Measurements from ENCODE around the gene UBE2Z.
"Not testable (repeated sequence)": the region's sequence is repeated elsewhere in the genome, so short reads cannot be mapped to it uniquely, and the experiment has no call there.

Gene UBE2Z

DNA sequence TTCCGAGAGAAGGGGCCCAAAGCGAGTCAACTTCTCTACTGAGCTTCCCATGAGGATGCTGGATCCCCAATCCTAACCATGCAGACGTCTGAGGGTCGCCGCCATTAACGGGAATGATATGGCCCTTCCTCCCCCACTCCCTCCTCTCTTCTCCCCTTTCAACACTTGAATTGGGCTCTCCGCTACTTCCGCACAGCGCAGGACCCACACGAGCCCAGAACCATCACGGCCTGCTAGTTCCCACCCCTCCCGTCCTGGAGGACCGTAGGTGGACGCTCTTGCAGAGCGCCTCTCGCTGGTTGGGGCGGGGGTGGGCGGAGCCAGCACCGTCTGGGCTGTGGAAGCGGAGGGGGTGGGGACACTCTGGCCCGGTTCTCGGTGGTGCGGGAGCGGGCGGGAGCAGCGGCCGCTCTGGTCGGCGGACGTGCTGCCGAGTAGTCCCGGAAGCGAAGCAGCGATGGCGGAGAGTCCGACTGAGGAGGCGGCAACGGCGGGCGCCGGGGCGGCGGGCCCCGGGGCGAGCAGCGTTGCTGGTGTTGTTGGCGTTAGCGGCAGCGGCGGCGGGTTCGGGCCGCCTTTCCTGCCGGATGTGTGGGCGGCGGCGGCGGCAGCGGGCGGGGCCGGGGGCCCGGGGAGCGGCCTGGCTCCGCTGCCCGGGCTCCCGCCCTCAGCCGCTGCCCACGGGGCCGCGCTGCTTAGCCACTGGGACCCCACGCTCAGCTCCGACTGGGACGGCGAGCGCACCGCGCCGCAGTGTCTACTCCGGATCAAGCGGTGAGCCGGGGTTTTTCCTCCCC is at the start of gene UBE2Z:
TSS of gene UBE2Z (plus strand) at position 361 of the 797 bp plus-strand sequence. CDS start at position 458, 97 bp downstream.
- DNase-seq = peak; percentile 87 to 90

DNA sequence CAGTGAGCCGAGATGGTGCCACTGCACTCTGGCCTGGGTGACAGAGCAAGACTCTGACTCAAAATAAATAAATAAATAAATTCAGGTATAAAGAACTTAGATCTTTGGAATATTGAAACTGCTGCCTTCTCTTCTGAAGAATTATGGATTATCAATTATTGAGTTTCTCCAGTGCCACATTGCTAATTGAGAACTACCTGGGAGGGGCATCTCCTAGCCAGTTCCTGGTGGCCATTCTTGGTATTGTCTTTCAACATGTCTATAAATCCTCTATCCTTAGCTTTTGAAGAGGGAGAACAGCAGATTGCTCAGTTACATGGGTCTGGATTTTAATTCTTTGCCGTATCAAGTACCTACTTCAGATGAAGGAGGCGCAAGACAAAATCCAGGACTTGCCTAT is 48.2 kb upstream of the UBE2Z start:
- DNase-seq = no peak

DNA sequence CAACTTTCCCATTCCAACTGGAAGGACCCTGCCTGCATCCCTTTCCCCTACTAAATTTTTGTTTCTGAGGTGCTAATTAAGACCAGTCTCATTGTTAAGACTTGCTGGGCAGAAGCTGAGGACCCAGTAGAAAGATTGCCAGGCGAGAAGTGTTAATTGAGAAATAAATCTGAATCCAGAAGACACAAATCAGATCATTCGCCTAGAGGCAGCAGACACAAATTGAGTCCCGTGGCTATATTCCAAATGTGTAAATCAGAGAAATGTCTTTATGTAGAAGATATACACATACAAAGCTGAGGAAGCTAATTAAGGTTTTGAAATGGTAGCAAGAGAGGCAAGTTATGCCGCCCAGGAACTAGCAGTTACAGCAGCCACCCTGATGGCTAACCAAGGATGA is 47.8 kb upstream of the UBE2Z start:
- no peak for DNase-seq

DNA sequence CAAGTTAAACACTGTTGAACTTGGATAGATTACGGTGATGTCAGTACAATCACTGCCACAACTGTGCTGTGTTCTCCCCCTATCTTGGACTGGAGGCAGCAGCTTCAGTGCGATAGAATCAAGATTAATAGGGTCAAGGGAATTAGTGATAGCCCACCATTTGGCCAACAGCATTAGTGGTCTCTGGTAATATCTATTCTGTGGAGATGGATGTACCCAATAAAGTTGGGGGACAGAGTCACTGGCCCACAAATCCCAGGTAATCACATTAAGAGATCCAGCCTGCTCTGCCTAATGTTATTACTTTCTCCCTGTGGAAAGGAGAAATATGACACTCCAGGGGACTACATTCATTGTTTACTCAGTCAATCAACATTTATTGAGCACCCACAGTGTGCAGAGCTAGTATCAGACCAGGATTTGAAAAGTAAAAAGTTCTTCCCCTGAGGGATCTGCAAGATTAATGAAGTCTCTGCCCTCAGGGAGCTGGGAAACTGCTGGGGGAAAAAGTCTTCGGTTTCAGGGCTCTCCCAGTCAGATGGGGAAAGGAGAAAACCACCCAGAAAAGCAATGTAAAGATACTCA is 39.2 kb upstream of the UBE2Z start:
- no peak for DNase-seq

DNA sequence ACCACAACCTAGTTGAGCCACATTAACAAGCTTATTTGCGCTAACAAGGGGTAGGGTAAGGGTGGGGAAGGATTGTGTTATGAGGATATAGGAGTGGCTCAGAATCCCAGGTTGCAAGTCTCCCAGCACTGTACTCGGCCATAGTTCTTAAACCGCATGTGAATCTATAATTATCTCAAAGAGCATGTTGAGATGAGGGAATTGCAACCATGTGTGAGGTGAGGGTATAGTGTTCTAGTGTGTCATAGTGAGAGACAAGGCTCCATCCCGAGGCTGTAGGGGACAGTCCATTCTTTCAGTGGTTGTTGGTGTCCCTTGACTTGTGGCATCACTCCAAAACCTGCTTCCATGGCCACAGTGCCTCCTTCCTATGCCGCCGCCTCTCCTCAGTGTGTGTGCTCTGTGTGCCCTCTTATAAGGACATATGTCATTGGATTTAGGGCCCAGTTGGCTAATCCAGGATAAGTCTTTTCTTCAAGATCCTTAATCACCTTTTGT is 38.3 kb upstream of the UBE2Z start:
- no peak for DNase-seq

DNA sequence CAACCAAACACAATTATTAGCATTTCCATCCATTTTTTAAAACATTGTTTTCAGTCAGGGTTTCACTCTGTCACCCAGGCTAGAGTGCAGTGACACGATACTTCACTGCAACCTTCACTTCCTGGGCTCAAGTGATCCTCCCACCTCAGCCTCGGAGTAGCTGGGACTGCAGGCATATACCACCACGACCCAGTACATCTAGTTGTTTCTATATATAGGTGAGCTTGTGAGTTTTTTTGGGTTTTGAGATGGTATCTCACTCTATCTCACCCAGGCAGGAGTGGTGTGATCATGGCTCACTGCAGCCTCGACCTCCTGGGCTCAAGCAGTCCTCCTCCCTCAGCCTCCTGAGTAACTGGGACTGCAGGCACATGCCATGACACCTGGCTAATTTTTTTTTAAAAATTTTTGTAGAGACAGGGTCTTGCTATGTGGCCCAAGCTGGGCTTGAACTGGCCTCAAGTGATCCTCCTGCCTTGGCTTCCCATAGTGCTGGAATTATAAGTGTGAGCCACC is 37.1 kb upstream of the UBE2Z start:
- no peak for DNase-seq

DNA sequence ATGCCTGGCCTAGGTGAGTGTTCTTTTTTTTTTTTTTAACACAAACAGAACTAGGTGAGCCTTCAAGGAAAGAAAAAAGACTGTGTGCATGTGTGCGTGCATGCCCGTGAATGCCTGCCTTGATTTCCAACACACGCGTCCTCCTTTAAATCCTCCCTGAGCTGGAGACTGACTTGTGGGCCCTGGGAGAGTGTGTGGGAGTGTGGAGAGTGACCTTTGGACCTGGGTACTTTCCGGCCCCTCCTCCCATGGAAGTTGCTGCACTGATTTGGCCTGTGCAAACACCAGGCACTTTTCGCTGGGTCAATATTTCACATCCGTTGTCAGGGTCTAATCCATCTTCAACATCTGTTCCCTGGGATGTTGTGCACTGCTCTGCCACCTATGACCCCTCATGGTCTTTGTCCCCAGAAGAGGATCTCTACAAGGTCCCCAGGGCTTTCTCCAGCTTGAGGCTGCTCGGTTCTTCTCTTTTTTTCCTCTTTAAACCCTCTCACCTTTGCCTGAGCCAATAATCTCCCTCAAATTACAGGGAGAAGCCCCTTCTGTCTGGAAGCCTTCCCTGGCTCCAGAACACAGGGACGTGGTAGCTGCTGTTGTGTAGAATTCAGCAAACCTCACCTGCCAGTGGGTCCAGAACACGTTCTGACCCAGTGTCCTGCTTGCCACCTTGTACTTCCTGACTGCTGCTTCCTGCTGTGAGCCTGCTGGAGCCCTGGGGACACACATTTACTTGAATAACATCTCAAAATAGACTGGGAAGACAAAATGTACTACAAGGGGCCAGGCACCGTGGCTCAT is 36.5 kb upstream of the UBE2Z start:
- DNase-seq = no peak

DNA sequence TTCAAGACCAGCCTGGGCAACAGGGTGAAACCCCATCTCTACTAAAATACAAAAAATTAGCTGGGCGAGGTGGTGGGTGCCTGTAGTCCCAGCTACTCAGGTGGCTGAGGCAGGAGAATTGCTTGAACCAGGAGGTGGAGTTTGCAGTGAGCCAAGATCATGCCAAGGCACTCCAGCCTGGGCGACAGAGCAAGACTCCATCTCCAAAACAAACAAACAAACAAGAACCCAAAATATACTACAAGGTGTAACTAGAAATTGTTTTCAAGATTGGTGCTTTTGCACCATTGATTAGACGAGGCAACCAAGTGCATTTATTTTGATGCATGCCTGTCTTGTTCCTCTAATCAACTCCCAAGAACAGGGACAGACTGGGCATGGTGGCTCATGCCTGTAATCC is 35.8 kb upstream of the UBE2Z start:
- DNase-seq = not testable (repeated sequence)

DNA sequence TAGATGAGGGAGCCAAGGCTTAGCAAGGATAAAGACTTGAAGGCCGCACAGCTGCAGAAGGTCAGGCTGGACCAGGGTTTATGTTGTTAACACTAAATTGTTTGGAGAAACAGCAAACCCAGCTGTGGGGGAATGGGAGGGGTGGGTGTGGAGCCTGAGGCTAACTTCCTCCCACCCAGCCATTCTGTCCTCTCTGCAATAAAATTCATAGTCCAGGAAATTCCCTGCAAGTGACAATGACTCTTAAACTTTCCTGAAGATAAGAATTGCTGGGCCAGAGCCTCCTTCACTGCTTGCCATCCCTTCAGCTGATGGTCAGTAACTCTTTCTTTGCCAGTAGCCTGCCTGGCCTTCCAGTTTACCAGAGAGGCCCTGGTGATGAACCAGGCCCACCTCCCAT is 35.0 kb upstream of the UBE2Z start:
- no peak for DNase-seq

DNA sequence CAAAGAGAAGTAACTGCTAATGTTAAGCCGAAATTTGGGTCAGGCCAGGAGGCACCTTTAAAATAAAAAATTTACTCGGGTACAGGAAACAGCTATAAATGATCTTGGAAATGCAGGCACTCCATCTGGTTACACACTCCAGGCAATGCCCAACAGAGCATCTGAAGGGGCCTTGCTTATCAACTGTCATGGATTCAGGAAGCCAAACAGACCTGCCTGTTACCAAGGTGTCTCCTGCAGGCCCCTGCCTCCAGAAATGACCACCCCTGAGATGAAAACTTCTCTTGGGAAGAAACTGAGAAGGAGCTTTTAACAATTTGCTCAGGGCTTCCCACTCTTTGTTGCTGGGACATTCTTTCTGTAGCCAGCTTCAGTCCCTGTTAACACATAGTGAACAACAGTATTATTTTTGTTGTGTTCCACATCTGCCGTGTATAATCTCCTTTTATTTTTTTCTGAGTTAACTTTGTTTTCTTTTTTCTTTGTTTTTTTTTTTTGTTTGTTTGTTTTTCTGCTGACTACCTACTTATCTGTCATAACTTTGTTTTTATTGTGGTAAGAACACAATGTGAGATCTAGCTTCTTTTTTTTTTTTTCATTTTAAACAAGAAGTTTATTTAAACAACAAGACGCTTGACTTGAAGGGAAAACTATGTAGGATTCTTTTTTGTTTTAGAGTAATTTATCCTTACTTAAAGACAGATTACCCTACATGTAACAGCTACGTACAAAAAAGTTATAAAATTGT is 34.3 kb upstream of the UBE2Z start:
- DNase-seq = no peak

DNA sequence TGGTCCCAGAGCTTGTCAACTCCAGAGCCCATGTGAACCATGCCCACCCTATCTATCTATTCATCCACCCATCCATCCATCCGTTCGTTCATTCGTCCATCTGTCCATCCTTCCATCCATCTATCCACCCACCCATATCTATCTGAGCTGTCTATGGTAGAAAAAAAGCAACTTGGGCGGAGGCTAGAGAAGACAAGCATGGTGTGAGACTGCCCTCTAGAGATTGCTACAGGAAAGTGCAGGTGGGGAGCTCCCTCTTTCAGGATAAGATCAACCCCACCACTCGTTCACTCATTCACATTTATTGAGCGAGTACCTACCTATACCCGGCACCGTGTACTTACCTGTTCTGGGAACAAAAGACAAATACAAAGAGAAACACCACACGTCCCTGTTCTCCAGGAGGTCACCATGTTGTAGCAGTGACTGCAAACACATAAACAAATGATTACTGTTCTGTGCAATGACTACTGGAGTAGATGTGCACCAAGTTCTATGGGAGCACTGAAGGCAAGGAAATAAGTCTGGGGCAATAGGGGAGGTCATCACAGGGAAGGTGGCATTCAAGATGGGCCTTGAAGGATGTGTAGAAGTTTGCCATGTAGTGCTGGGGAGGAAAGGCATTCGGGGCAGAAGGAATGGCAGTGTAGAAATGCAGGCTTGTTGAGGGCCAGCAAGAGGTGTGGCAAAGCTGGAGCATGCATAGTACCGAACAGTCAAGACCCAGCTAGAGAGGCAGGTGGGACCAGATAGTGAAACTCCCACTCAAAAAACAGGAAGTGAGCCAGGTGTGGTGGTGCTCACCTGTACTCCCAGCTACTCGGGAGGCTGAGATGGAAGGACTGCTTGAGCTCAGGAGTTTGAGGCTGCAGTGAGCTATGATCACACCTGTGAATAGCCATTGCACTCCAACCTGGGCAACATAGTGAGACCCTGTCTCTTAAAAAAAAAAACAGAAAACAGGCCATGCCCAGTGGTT is 29.0 kb upstream of the UBE2Z start:
- peak in 1 of 2 experiments; percentile 68 for DNase-seq

DNA sequence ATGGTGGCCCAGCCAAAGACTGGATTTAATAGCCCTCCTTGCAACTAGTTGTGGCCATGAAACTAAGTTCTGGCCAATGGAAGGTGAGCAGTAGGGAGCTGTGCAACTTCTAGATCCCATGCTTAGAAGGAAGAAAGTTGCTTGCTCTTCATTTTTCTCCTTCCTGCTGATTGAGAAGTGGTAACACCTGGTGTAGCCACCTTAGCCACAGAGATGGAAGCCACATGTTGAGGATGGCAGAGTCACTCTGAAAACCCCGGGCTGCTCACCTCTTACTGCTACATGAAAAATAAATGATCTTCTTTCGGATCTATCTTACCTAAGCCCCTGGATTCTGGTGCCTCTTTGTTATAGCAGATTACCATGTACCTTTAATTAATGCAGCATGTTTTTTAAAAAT is 25.9 kb upstream of the UBE2Z start:
- no peak for DNase-seq

DNA sequence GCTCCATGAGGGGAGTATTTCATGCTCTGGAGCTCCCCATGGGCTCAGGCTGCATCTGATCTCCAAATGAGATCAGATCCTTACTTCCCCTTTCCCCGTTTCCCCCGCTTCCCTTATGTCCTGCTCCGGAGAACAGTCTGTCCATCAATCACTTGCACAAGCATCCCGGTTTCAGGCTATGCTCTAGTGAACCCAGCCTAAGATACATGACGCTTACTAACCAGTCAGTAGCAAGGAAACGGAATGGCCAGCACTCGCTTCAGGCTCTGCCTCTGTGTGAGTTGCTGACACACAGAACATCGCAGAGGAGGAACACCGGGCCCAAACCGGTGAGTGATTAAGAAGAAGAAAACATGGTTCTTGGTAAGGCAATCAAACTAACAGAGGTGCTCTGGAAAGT is 25.0 kb upstream of the UBE2Z start:
- no peak for DNase-seq

DNA sequence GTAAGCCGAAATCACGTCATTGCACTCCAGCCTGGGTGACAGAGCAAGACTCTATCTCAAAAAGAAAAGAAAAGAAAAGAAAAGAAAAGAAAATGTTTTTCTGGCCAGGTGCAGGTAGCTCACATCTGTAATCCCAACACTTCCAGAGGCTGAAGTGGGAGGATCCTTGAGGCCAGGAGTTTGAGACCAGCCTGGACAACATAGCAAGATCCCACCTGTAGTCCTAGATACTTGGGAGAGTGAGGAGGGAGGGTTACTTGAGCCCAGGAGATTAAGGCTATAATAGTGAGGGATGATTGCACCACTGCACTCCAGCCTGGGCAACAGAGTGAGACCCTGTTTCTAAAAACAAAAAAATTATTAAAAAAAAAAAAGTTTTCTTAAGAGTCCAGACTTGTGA is 18.1 kb upstream of the UBE2Z start:
- no peak for DNase-seq

DNA sequence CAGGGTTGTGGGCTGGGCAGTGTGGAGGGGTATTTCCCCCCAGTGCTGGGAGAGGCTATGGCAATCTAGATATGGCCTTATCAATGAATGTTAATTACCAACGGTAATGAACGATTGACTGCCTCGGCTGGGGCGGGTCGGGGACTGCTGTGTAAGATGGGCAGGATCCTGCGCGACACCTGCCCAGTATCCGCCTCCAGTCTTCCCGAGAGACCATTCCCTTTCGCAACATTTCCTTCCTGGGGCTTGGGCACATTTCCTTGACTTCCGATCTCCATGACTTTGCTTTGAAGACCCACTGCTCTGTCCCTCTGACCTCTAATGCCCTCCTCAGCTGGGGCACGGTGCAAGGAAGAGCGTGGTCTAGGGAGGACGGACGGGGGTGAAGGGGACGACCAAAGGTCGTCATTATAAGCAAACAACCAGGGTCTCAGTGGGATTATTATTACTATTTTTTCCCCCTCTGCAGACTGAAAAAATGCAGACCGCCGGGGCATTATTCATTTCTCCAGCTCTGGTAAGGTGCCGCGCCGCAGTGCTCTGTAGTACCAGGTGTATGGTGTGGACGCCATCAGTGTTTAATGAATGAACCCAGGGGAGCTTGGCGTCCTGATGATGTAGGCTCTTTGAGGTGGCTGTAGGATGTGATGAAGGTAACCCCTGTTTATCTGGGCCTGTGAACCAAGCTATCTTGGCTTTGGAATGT is 15.1 kb upstream of the UBE2Z start:
- no peak for DNase-seq

DNA sequence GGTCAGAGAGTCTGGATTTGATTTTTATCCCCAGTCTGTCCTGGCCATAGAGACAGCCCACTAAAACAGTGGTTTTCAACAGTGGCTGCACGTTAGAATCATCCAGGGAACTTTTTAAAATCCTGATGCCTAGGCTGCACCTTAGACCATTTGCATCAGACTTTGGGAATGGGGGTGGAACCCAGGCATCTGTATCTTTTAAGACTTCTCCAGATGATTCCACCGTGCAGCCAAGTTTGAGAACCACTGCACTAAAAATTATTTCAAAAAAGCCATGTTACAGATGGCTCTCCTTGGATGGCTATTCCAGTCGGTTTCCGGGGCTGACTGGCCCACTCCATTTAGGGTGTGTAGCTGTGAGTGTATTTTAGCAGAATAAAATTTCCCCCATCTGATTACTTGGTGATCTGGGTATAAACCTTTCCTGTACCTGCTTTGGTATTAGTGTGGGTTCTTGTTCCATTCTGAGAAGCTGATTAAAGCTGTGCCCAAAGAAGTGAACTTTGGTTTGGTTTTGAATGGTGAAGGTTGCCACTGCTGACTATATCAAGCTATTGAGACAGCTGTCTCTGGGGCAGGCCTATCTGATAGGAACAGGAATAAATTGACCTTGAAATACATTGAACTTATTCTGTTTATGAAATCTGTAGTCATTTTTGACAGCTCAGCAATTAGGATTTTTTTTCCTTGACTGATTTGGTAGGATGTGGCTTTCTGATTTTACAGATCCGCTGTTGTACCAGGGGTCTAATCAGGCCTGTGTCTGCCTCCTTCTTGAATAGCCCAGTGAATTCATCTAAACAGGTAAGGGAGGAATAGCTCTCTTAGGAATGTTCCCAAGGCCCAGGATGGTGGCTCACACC is 14.3 kb upstream of the UBE2Z start:
- no peak for DNase-seq

DNA sequence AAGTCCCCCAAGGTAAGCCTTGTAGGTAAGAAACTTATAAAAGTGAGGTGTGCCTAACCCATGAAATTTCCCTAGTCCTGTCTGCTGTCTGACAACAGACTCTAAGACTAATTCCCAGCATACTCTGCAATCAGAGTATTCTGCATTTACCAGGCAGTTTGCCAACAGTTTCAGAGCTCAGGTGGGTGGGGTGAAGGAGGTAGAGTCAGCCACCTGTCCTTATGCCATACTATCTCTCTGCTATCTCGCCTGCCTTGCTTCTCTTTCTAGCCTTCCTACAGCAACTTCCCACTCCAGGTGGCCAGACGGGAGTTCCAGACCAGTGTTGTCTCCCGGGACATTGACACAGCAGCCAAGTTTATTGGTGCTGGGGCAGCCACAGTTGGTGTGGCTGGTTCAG is 13.3 kb upstream of the UBE2Z start:
- DNase-seq = no peak

DNA sequence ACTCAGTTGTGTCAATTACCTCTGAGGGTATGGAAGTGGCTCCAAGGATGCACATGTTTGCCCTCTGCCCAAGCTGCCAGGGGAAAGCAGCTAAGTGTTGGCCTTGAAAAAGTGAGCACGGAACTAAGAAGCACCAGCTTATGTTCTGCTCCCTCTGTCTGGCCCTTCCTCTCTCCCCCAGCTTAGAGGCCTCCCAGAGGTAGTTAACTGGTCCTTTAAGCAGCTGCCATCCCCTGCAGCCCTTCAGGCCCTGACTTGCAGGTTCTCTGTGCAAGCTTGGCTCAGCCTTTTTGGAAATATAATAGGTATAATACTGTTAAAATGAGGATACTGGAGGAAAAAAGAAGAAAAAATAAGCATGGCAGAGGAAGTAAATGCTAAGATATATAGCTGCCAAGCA is 7.0 kb upstream of the UBE2Z start:
- no peak for DNase-seq

DNA sequence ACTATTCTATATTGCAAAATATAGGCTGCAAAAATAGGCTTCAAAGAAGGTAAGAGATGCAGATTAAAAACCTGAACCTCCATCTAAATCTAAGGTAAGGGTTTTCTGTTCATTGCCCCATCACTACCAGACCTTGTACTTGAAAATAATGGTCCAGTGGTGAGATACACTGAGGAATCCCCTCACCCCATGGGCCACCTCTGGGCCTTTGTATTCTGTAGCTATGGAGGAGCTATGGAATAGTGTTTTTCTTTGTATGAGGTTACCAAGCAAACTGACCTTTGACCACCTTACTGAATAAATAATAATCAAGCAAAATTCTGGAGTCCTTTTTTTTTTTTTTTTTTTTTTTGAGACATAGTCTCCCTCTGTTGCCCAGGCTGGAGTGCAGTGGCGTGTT is 4.8 kb upstream of the UBE2Z start:
- no peak for DNase-seq

DNA sequence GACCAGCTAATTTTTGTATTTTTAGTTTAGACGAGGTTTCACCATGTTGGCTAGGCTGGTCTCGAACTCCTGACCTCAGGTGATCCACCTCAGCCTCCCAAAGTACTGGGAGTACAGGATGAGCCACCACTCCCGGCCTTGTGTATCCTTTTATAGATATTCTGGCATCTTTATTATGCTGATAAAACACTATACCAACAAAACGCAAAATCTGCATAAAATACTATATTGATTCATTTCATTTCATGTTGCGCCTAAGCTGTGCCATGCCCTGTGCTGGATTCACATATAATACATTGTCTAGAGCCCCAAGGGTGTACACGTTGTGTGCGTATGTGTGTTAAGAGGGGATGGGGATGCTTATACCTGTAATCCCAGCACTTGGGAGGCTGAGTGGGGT is 3.8 kb upstream of the UBE2Z start:
- no peak for DNase-seq

Data from SW 1271 (cell line).